Right lobe of liver (tissue), 6 donors: ENCODE data around the gene BRD4. TPM values are rescaled to one million over a fixed set of nuclear protein-coding genes. Genes with fewer than 3 reads are reported as not detected.

Source experiments
- ATAC-seq, 4 donors: fragments of 200-7000 bp; cut with Tn5 transposase; one replicate each; pipeline ENCODE4 v1.9.1; 2020; ENCODE audit warnings: mild to moderate bottlenecking in 4 of 4, moderate library complexity in 4 of 4
- DNase-seq, 3 donors: peaks; one replicate each; pipeline ENCODE4 v3.0.0-alpha.2; 2020
- H3K27ac ChIP-seq, 3 donors: fragments of 200-600 bp; one replicate each; pipeline ENCODE4 v1.8.0; 2022
- H3K27me3 ChIP-seq, 2 donors: fragments of 200-600 bp; one replicate each; pipeline ENCODE4 v1.8.0; 2022
- H3K36me3 ChIP-seq, 4 donors: fragments of 200-600 bp; sonication (generic) in 1 of 4; one replicate each; pipeline versions ENCODE4 v1.5.1 to v1.8.0; 2017 to 2022; ENCODE audit warnings: control low read depth in 1 of 4
- H3K4me1 ChIP-seq, 4 donors: fragments of 200-600 bp; sonication (generic) in 1 of 4; one replicate each; pipeline versions ENCODE4 v1.5.1 to v1.8.0; 2017 to 2022; ENCODE audit warnings: control low read depth in 1 of 4
- H3K4me3 ChIP-seq, 3 donors: fragments of 200-600 bp; one replicate each; pipeline ENCODE4 v1.8.0; 2022
- H3K9me3 ChIP-seq, 4 donors: fragments of 200-600 bp; sonication (generic) in 1 of 4; one replicate each; pipeline versions ENCODE4 v1.5.1 to v1.8.0; 2017 to 2022; ENCODE audit warnings: control low read depth in 1 of 4
- POLR2A ChIP-seq: fragments of 450-650 bp; IDR thresholded peaks from one replicate; pipeline ENCODE4 v1.6.1; 2017; ENCODE audit warnings: antibody characterized with exemption, mild to moderate bottlenecking
- WGBS: methylation state at CpG from one replicate; pipeline ENCODE4 v1.1.6; 2018; ENCODE audit warnings: low coverage, low lambda C conversion rate; ENCODE audit not compliant: insufficient coverage; ENCODE audit errors: missing lambda C conversion rate; 5-methylcytosine and 5-hydroxymethylcytosine counted together
- intact Hi-C, 2 donors: fragments of 100-400 bp; cut with DNase I; formaldehyde crosslinking; loops; one replicate each; pipeline versions ENCODE4 v1.11.2 to v1.14.1; 2022
- total RNA-seq, 6 experiments: library from RNA; depleted of rRNA in 2 of 6; stranded (reverse); fragments of >200 nt in 2 of 6; fragmentation: NEBNext Ultra II Directional in 3 of 6; extraction: Animal tissue kit (Norgen Biotek cat#: 25700) in 3 of 6; gene quantifications; one replicate each; pipeline versions ENCODE4 v1.1.0 to v1.2.4, GENCODE V29; 2016 to 2023
- TF ChIP-seq, protein P1 (sequence below), 4 donors: fragments of 200-600 bp in 3 of 4; fragments of 450-650 bp in 1 of 4; IDR thresholded peaks; one replicate each; pipeline versions ENCODE4 v1.5.1 to v1.8.0; 2016 to 2022; ENCODE audit warnings: antibody characterized with exemption in 4 of 4, mild to moderate bottlenecking in 2 of 4
- donor health status: DM: no; HTN: yes; CAD: no.
- donor health status: DM: no; HTN: no; CAD: no.
- donor health status: DM: no; HTN: no; CAD: no.
- donor health status: DM: no; HTN: yes; CAD: no.
- donor health status: DM: no; HTN: yes; CAD: no.

Gene BRD4
- total RNA-seq, 6 experiments from 2014 or later = 20.0 to 52.6 (median 40.6) TPM

- Histone ChIP-seq H3K4me1 (peaks cover 0 to 41% (median 18%) of the 10 kb centered on the region in 4 donors), H3K36me3 (peaks cover 8 to 46% (median 25%) of the 10 kb centered on the region in 4 donors), H3K9me3 (no peaks in the 10 kb centered on the region), H3K27me3 (no peaks in the 10 kb centered on the region), H3K4me3 (no peak overlapping the region), H3K27ac (no peak overlapping the region)
- ATAC-seq (no peak), DNase-seq (no peak)
- no CpG with 5 or more reads among the region's 22 CpGs for WGBS
- intact Hi-C loops = loop anchor here in 1 of 2 donors (10.0 kb wide), 1 partner anchor 109 kb away; no protein-coding TSS in a partner anchor
- TF ChIP-seq, protein P1, sequence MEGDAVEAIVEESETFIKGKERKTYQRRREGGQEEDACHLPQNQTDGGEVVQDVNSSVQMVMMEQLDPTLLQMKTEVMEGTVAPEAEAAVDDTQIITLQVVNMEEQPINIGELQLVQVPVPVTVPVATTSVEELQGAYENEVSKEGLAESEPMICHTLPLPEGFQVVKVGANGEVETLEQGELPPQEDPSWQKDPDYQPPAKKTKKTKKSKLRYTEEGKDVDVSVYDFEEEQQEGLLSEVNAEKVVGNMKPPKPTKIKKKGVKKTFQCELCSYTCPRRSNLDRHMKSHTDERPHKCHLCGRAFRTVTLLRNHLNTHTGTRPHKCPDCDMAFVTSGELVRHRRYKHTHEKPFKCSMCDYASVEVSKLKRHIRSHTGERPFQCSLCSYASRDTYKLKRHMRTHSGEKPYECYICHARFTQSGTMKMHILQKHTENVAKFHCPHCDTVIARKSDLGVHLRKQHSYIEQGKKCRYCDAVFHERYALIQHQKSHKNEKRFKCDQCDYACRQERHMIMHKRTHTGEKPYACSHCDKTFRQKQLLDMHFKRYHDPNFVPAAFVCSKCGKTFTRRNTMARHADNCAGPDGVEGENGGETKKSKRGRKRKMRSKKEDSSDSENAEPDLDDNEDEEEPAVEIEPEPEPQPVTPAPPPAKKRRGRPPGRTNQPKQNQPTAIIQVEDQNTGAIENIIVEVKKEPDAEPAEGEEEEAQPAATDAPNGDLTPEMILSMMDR (IDR thresholded peaks at IDR 0.05) = no peak
- TF ChIP-seq POLR2A = no peak
Observed at GRCh38 chr19:15373644-15374043, 41.3 kb upstream of the BRD4 start.

DNA sequence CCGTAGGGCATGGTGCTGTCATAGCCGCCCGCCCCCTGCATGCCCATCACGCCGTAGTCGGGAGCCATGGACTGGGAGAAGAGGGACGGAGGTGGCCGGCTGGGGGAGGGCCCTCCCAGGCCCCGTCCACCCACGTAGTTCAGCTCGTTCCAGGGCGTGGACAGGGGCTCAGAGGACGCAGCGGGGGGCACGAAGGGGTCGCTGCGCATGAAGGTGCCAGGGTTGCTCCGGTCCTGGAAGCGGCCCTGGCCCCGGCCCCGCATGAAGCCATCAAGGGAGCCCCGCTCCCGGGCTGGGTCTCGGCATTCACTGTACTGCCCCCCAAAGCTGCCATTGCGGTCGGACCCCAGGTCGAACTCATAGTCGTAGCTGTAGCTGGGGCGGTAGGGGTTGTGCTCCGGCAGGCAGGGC, 40.6 kb upstream of the BRD4 start:
- intact Hi-C loops = loop anchor here in 1 of 2 donors (10.0 kb wide), 1 partner anchor 108 kb away; no protein-coding TSS in a partner anchor
- no peak overlapping the region for H3K27ac ChIP-seq
- H3K36me3 ChIP-seq = peaks cover 12 to 53% (median 28%) of the 10 kb centered on the region in 4 donors
- TF ChIP-seq, protein P1 (IDR thresholded peaks at IDR 0.05) = no peak
- TF ChIP-seq POLR2A = no peak
- no peak overlapping the region for H3K4me3 ChIP-seq
- WGBS = 80% methylated on average over 2 of the region's 30 CpGs
- peaks cover 0 to 44% (median 18%) of the 10 kb centered on the region in 4 donors for H3K4me1 ChIP-seq
- no peaks in the 10 kb centered on the region for H3K9me3 ChIP-seq
- ATAC-seq (no peak), DNase-seq (no peak)
- no peaks in the 10 kb centered on the region for H3K27me3 ChIP-seq

GRCh38 chr19:15372470-15372869, 40.1 kb upstream of the BRD4 start:
- no peak overlapping the region for H3K4me3 ChIP-seq
- peaks cover 12 to 58% (median 28%) of the 10 kb centered on the region in 4 donors for H3K36me3 ChIP-seq
- H3K9me3 ChIP-seq = no peaks in the 10 kb centered on the region
- no peak overlapping the region for H3K27ac ChIP-seq
- intact Hi-C loops = loop anchor here in 1 of 2 donors (10.0 kb wide), 1 partner anchor 108 kb away; no protein-coding TSS in a partner anchor
- ATAC-seq (no peak), DNase-seq (no peak)
- H3K27me3 ChIP-seq = no peaks in the 10 kb centered on the region
- H3K4me1 ChIP-seq = peaks cover 0 to 44% (median 18%) of the 10 kb centered on the region in 4 donors
- TF ChIP-seq, protein P1 (IDR thresholded peaks at IDR 0.05) = no peak
- no peak for TF ChIP-seq POLR2A
- 84% methylated on average over 14 of the region's 14 CpGs for WGBS

DNA sequence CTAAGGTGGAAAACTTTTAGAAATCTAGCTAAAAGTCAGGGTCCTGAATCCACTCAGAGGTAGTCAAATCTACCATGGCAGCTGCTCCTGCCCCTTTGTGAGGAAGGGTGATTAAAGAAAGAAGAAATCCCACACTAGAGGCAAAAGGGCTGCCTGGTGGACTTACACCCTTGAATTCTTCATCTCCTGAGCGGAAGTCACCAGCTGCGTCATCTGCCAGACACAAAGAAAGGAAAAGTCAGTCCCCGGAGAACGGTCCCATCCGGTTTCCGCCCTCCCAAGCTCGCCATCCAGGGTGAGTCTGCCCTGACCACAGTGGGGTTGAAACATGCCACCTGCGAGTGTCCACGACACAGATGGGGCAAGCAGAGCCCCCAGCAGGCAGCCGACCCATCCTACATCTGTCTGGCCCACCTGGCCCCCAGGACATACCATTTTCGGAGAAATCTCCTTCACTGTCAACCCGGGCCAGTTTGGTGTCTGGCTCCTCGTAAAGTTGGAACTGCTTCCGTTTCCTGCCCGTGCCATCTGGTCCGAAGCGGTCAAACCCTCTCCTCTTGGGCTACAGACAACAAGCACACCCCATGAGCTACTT, 39.5 kb upstream of the BRD4 start:
- Histone ChIP-seq H3K9me3 (no peaks in the 10 kb centered on the region), H3K27ac (no peak overlapping the region), H3K4me3 (no peak overlapping the region), H3K27me3 (no peaks in the 10 kb centered on the region), H3K4me1 (peaks cover 0 to 44% (median 16%) of the 10 kb centered on the region in 4 donors), H3K36me3 (peaks cover 12 to 58% (median 28%) of the 10 kb centered on the region in 4 donors)
- intact Hi-C loops = loop anchor here in 1 of 2 donors (10.0 kb wide), 1 partner anchor 107 kb away; no protein-coding TSS in a partner anchor
- TF ChIP-seq POLR2A = no peak
- TF ChIP-seq, protein P1 (IDR thresholded peaks at IDR 0.05) = no peak
- WGBS = 89% methylated on average over 8 of the region's 17 CpGs
- DNase-seq (no peak), ATAC-seq (no peak)
